Testis (tissue), 3 donors: ENCODE measurements around the gene ALG9. TPM values are rescaled to one million over a fixed set of nuclear protein-coding genes. Genes with fewer than 3 reads are reported as not detected.
"Not testable (repeated sequence)": the region's sequence is repeated elsewhere in the genome, so short reads cannot be mapped to it uniquely, and the experiment has no call there.

ENCODE experiments used
- DNase-seq: peaks from one replicate; pipeline ENCODE4 v3.0.0-alpha.2; 2019
- H3K27ac ChIP-seq, 2 donors: fragments of 200-600 bp; sonication (generic); one replicate each; pipeline ENCODE4 v1.5.1; 2019
- H3K27me3 ChIP-seq: fragments of 200-600 bp; sonication (generic); one replicate; pipeline ENCODE4 v1.5.1; 2019
- H3K36me3 ChIP-seq: fragments of 200-600 bp; sonication (generic); one replicate; pipeline ENCODE4 v1.5.1; 2017; ENCODE audit warnings: low read depth; ENCODE audit errors: missing control alignments
- H3K4me1 ChIP-seq: fragments of 200-600 bp; sonication (generic); one replicate; pipeline ENCODE4 v1.5.1; 2019
- H3K4me3 ChIP-seq, 2 donors: fragments of 200-600 bp; sonication (generic); one replicate each; pipeline ENCODE4 v1.5.1; 2017 to 2019
- H3K9me3 ChIP-seq: fragments of 200-600 bp; sonication (generic); one replicate; pipeline ENCODE4 v1.5.1; 2017
- CTCF ChIP-seq, 3 experiments: fragments of 450-650 bp in 2 of 3; fragments of 200-600 bp in 1 of 3; sonication (generic) in 1 of 3; IDR thresholded peaks; one replicate each; pipeline ENCODE4 v1.5.1; 2016 to 2019; ENCODE audit warnings: antibody characterized with exemption in 3 of 3, mild to moderate bottlenecking in 2 of 3, moderate library complexity in 1 of 3
- POLR2A ChIP-seq: fragments of 450-650 bp; IDR thresholded peaks from one replicate; pipeline ENCODE4 v1.6.1; 2017; ENCODE audit warnings: antibody characterized with exemption, mild to moderate bottlenecking, moderate library complexity
- WGBS, 2 donors: methylation state at CpG; one replicate each; pipeline ENCODE4 v1.1.5; 2018; 5-methylcytosine and 5-hydroxymethylcytosine counted together
- intact Hi-C: fragments of 100-400 bp; cut with DNase I; formaldehyde crosslinking; loops from one replicate; pipeline ENCODE4 v1.15.1; 2023; ENCODE audit warnings: low total_unique reads
- polyA plus RNA-seq: library from polyadenylated mRNA; stranded (reverse); fragments of 350-450 nt; fragmentation: Illumina TruSeq; extraction: RNeasy Lipid Tissue Mini Kit (QIAGEN cat#74804); gene quantifications from one replicate; pipeline ENCODE4 v1.2.3, GENCODE V29; 2014; ENCODE audit warnings: low read depth, low replicate concordance; ENCODE audit not compliant: insufficient read depth
- total RNA-seq, 2 donors: library from RNA; depleted of rRNA; stranded (reverse); fragments of >200 nt; gene quantifications; one replicate each; pipeline ENCODE4 v1.2.3, GENCODE V29; 2016

ALG9 gene
- total and polyA plus RNA-seq, 3 donors from 2014 or later: 40.1 to 42.0 (median 41.3) TPM

- intact Hi-C loops: no loop called here
- no peaks in the 10 kb centered on the region for H3K27me3 ChIP-seq
- no peaks in the 10 kb centered on the region for H3K36me3 ChIP-seq
- H3K9me3 ChIP-seq: no peaks in the 10 kb centered on the region
- no peak overlapping the region for H3K4me3 ChIP-seq
- WGBS, 2 donors: 63 to 72% methylated on average over 2 of the region's 2 CpGs
- no peak overlapping the region for H3K27ac ChIP-seq
- TF ChIP-seq POLR2A: no peak
- TF ChIP-seq CTCF (IDR thresholded peaks at IDR 0.05): no peak
- H3K4me1 ChIP-seq: no peaks in the 10 kb centered on the region
- no peak for DNase-seq
Measured at GRCh38 chr11:111788051-111788450, 83.3 kb downstream of the ALG9 start.

- 97 to 100% methylated on average over 2 of the region's 2 CpGs for whole genome bisulfite sequencing, 2 donors
- no peaks in the 10 kb centered on the region for H3K4me1 ChIP-seq
- no peaks in the 10 kb centered on the region for H3K27me3 ChIP-seq
- DNase-seq: no peak
- intact Hi-C loops: no loop called here
- no peak for TF ChIP-seq POLR2A
- TF ChIP-seq CTCF (IDR thresholded peaks at IDR 0.05): no peak
- H3K36me3 ChIP-seq: no peaks in the 10 kb centered on the region
- H3K9me3 ChIP-seq: no peaks in the 10 kb centered on the region
- H3K27ac ChIP-seq: no peak overlapping the region
- H3K4me3 ChIP-seq: no peak overlapping the region
Measured at GRCh38 chr11:111785886-111786412, 85.4 kb downstream of the ALG9 start.

GRCh38 chr11:111785076-111785475, 86.3 kb downstream of the ALG9 start:
- intact Hi-C loops: no loop called here
- Histone ChIP-seq H3K36me3 (no peaks in the 10 kb centered on the region), H3K9me3 (no peaks in the 10 kb centered on the region), H3K27me3 (no peaks in the 10 kb centered on the region), H3K27ac (no peak overlapping the region), H3K4me3 (no peak overlapping the region), H3K4me1 (no peaks in the 10 kb centered on the region)
- WGBS, 2 donors: 79 to 81% methylated on average over 2 of the region's 2 CpGs
- no peak for DNase-seq
- TF ChIP-seq CTCF (IDR thresholded peaks at IDR 0.05): no peak
- TF ChIP-seq POLR2A: no peak

GRCh38 chr11:111784311-111784710, 87.1 kb downstream of the ALG9 start:
- H3K27me3 ChIP-seq, H3K4me1 ChIP-seq, DNase-seq, H3K4me3 ChIP-seq, H3K36me3 ChIP-seq, intact Hi-C loops, H3K27ac ChIP-seq, H3K9me3 ChIP-seq: not testable (repeated sequence)
- WGBS, 2 donors: 94 to 98% methylated on average over 10 of the region's 10 CpGs

GRCh38 chr11:111782109-111782741, 89.2 kb downstream of the ALG9 start:
- no peaks in the 10 kb centered on the region for H3K27me3 ChIP-seq
- no peaks in the 10 kb centered on the region for H3K36me3 ChIP-seq
- intact Hi-C loops: no loop called here
- DNase-seq: no peak
- H3K4me1 ChIP-seq: no peaks in the 10 kb centered on the region
- WGBS, 2 donors: 74 to 76% methylated on average over 5 of the region's 5 CpGs
- no peak overlapping the region for H3K4me3 ChIP-seq
- TF ChIP-seq POLR2A (no peak), CTCF (IDR thresholded peaks at IDR 0.05) (no peak)
- no peak overlapping the region for H3K27ac ChIP-seq
- no peaks in the 10 kb centered on the region for H3K9me3 ChIP-seq
